Thoracic aorta (tissue), 2 donors: ENCODE data around the gene JAKMIP1. TPM values are rescaled to one million over a fixed set of nuclear protein-coding genes. Genes with fewer than 3 reads are reported as not detected.

ENCODE experiments used
- ATAC-seq: fragments of 150-250 bp; one replicate; pipeline ENCODE4 v1.8.0; 2017; ENCODE audit warnings: low read depth; ENCODE audit not compliant: insufficient number of reproducible peaks, low FRiP score
- DNase-seq: peaks from one replicate; pipeline ENCODE4 v3.0.0-alpha.2; 2020; ENCODE audit warnings: low spot score
- H3K27ac ChIP-seq, 2 donors: fragments of 200-600 bp; sonication (generic); 1 replicate in 1 of 2; 2 replicates in 1 of 2; pipeline ENCODE4 v1.5.1; 2016; ENCODE audit warnings: mild to moderate bottlenecking in 2 of 2, moderate library complexity in 2 of 2
- H3K27me3 ChIP-seq: fragments of 200-600 bp; sonication (generic); replicated peaks from 2 replicates; pipeline ENCODE4 v1.6.0; 2016; ENCODE audit warnings: mild to moderate bottlenecking; ENCODE audit not compliant: insufficient read depth
- H3K36me3 ChIP-seq: fragments of 200-600 bp; sonication (generic); one replicate; pipeline ENCODE4 v1.5.1; 2016
- H3K4me1 ChIP-seq, 2 donors: fragments of 200-600 bp; sonication (generic); 1 replicate in 1 of 2; 2 replicates in 1 of 2; pipeline versions ENCODE4 v1.5.1 to v1.6.0; 2016; ENCODE audit warnings: low read depth in 2 of 2, mild to moderate bottlenecking in 1 of 2; ENCODE audit not compliant: control insufficient read depth in 1 of 2
- H3K4me3 ChIP-seq: fragments of 200-600 bp; sonication (generic); 2 replicates; pipeline ENCODE4 v1.5.1; 2016; ENCODE audit warnings: mild to moderate bottlenecking
- H3K9me3 ChIP-seq: fragments of 200-600 bp; sonication (generic); 2 replicates; pipeline ENCODE4 v1.5.1; 2016
- CTCF ChIP-seq: fragments of 200-600 bp; sonication (generic); IDR thresholded peaks from one replicate; pipeline ENCODE4 v1.5.1; 2019; ENCODE audit warnings: antibody characterized with exemption
- total RNA-seq, 2 donors: library from RNA; depleted of rRNA; stranded (reverse); fragments of >200 nt; gene quantifications; one replicate each; pipeline versions ENCODE4 v1.1.0 to v1.2.3, GENCODE V29; 2016

JAKMIP1 gene
- total RNA-seq, 2 donors from 2014 or later: 0.28 to 0.81 TPM

GRCh38 chr4:6178757-6179156 lies 21.6 kb downstream of the JAKMIP1 start:
- Histone ChIP-seq H3K27me3 (no peaks in the 10 kb centered on the region), H3K4me3 (no peak overlapping the region), H3K4me1 (no peaks in the 10 kb centered on the region), H3K9me3 (no peaks in the 10 kb centered on the region), H3K36me3 (no peaks in the 10 kb centered on the region), H3K27ac (no peak overlapping the region)
- DNase-seq (no peak), ATAC-seq (no peak)
- no peak for TF ChIP-seq CTCF

- Histone ChIP-seq H3K27me3 (no peaks in the 10 kb centered on the region), H3K36me3 (no peaks in the 10 kb centered on the region), H3K9me3 (no peaks in the 10 kb centered on the region), H3K4me3 (no peak overlapping the region), H3K27ac (no peak overlapping the region), H3K4me1 (no peaks in the 10 kb centered on the region)
- ATAC-seq (no peak), DNase-seq (no peak)
- TF ChIP-seq CTCF: no peak
Observed at GRCh38 chr4:6177587-6178197, 22.7 kb downstream of the JAKMIP1 start.

DNA sequence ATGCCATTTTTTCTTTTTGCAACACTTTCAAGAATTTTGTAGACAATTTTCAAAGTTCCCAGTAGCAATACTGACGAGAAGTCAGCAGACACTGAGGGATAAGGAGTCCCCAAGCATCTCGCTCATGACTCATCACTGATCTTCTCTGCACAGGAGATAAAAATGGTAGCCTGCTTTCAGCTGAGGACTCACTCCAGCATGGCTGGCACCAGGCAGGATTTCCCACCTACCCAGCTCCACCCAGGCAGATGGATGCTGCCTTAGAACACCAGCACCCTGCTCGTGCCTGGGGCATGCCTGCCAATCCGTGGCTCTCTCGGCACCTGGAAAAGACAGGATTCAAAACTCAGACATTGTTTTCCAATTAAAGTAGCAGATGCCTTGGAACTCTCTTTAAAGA lies 24.9 kb downstream of the JAKMIP1 start:
- H3K27ac ChIP-seq: no peak overlapping the region
- no peaks in the 10 kb centered on the region for H3K4me1 ChIP-seq
- no peak for ATAC-seq
- no peaks in the 10 kb centered on the region for H3K9me3 ChIP-seq
- H3K4me3 ChIP-seq: no peak overlapping the region
- H3K36me3 ChIP-seq: no peaks in the 10 kb centered on the region
- no peak for DNase-seq
- TF ChIP-seq CTCF: no peak
- no peaks in the 10 kb centered on the region for H3K27me3 ChIP-seq

- Histone ChIP-seq H3K4me1 (no peaks in the 10 kb centered on the region), H3K27me3 (no peaks in the 10 kb centered on the region), H3K4me3 (no peak overlapping the region), H3K36me3 (no peaks in the 10 kb centered on the region), H3K9me3 (no peaks in the 10 kb centered on the region), H3K27ac (no peak overlapping the region)
- DNase-seq: no peak
- ATAC-seq: no peak
- no peak for TF ChIP-seq CTCF
Observed at GRCh38 chr4:6172927-6173200, 27.5 kb downstream of the JAKMIP1 start.

DNA sequence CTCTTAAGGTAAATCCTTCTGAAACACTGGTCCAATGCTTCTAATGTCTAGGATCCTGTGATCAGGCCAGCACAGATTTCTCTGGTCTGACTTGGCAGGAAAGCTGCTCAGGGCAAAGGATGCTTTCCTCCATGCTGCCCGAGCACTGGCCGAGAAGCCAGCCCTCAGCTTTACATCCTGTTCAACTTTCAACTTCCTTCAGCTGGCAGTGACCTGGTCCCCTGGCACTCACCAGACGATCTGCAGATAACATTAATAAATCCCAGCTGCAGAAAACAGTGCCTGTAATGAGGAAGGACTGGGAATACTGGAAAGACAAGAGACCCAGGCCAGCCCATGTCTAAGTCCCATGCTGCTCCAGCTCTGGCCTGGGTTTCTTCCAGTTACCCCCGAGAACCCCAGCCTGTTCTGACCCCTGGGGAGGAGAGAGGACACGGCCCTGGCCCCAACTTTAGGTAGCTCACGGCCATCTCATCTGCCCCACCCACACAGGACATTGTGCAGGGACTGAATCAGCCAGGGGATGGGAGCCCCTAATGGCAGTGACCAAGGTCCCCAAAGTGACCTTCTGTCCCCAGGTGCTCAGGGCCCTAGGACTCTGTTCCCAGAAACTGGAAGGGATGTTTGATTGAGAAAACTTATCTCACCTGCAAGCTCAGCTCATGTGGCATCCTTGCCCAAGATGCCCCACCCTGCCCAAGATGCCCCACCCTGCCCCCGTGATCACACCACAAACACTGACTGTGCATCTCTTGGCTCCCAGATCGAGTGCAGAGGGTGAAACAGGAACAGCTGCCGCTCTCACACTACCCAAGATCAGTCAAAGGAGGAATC lies 28.0 kb downstream of the JAKMIP1 start:
- no peak for DNase-seq
- no peak for ATAC-seq
- no peak overlapping the region for H3K27ac ChIP-seq

More for the DNA sequence above, 28.0 kb downstream of the JAKMIP1 start:
- H3K27me3 ChIP-seq: no peaks in the 10 kb centered on the region
- no peaks in the 10 kb centered on the region for H3K9me3 ChIP-seq
- H3K4me1 ChIP-seq: no peaks in the 10 kb centered on the region
- no peak overlapping the region for H3K4me3 ChIP-seq
- TF ChIP-seq CTCF: no peak
- no peaks in the 10 kb centered on the region for H3K36me3 ChIP-seq
